B cell (primary cell): ENCODE results near the gene LAG3. TPM values are rescaled to one million over a fixed set of nuclear protein-coding genes. Genes with fewer than 3 reads are reported as not detected.

Experiments used
- ATAC-seq: fragments of 200-7000 bp; cut with Tn5 transposase; one replicate; pipeline ENCODE4 v1.10.0; 2021; ENCODE audit warnings: low read depth, mild to moderate bottlenecking, moderate number of reproducible peaks, moderate library complexity
- CTCF ChIA-PET: fragments of 350-600 bp; sonication (Branson Sonifier 250); formaldehyde crosslinking; loops from one replicate; lab custom pipeline; 2021; ENCODE audit warnings: antibody characterized with exemption, inconsistent platforms; lab: Charles Lee
- POLR2A ChIA-PET: fragments of 350-600 bp; sonication (Branson Sonifier 250); formaldehyde crosslinking; loops from one replicate; lab custom pipeline; 2021; ENCODE audit warnings: antibody characterized with exemption; lab: Charles Lee
- DNase-seq: peaks from one replicate; pipeline ENCODE4 v3.0.0; 2013
- H2AFZ ChIP-seq: 2 replicates; pipeline ENCODE4 v1.6.1; 2012; ENCODE audit warnings: mild to moderate bottlenecking, low read depth, low read length; ENCODE audit not compliant: insufficient read depth, poor library complexity, severe bottlenecking
- H3K27ac ChIP-seq, 2 donors: 1 replicate in 1 of 2; 2 replicates in 1 of 2; pipeline ENCODE4 v1.5.1; 2012 to 2013; ENCODE audit warnings: low read length in 2 of 2, mild to moderate bottlenecking in 2 of 2, moderate library complexity in 1 of 2
- H3K27me3 ChIP-seq, 4 experiments: fragments of 200-600 bp in 1 of 4; sonication (generic) in 1 of 4; replicated peaks in 1 of 4; 1 replicate in 2 of 4; 2 replicates in 2 of 4; pipeline versions ENCODE4 v1.6.1 to v1.7.0; 2013 to 2016; ENCODE audit warnings: low read length in 3 of 4, mild to moderate bottlenecking in 2 of 4, mixed read lengths in 1 of 4, moderate library complexity in 1 of 4; ENCODE audit not compliant: insufficient read depth in 4 of 4, control insufficient read depth in 3 of 4; ENCODE audit errors: control extremely low read depth in 1 of 4
- H3K36me3 ChIP-seq, 2 experiments: replicated peaks in 1 of 2; 1 replicate in 1 of 2; 2 replicates in 1 of 2; pipeline versions ENCODE4 v1.6.1 to v1.7.1; 2013; ENCODE audit warnings: low read length in 1 of 2; ENCODE audit not compliant: insufficient read depth in 2 of 2, control insufficient read depth in 1 of 2; ENCODE audit errors: control extremely low read depth in 1 of 2, extremely low read depth in 1 of 2
- H3K4me1 ChIP-seq, 2 donors: fragments of 200-600 bp in 1 of 2; sonication (generic) in 1 of 2; 1 replicate in 1 of 2; 2 replicates in 1 of 2; pipeline versions ENCODE4 v1.5.1 to v1.6.1; 2013 to 2017; ENCODE audit warnings: low read length in 2 of 2; ENCODE audit not compliant: control insufficient read depth in 2 of 2, insufficient read depth in 2 of 2
- H3K4me2 ChIP-seq: replicated peaks from 2 replicates; pipeline ENCODE3; 2012; ENCODE audit warnings: mild to moderate bottlenecking, low read depth, low read length; ENCODE audit not compliant: poor library complexity, severe bottlenecking
- H3K4me3 ChIP-seq, 5 experiments: fragments of 200-600 bp in 1 of 5; sonication (generic) in 1 of 5; 1 replicate in 3 of 5; 2 replicates in 2 of 5; pipeline versions ENCODE4 v1.5.1 to v1.7.0; 2011 to 2016; ENCODE audit warnings: low read length in 4 of 5, mild to moderate bottlenecking in 4 of 5, low read depth in 2 of 5, control low read depth in 1 of 5, moderate library complexity in 1 of 5; ENCODE audit not compliant: insufficient read depth in 1 of 5; ENCODE audit errors: control extremely low read depth in 1 of 5, extremely low read depth in 1 of 5
- H3K79me2 ChIP-seq: fragments of 200-600 bp; sonication (generic); one replicate; pipeline ENCODE4 v1.6.0; 2016; ENCODE audit warnings: low read length; ENCODE audit not compliant: control insufficient read depth, insufficient read depth
- H3K9ac ChIP-seq: fragments of 200-600 bp; sonication (generic); 2 replicates; pipeline ENCODE4 v1.6.1; 2017; ENCODE audit warnings: mild to moderate bottlenecking, low read length, moderate library complexity
- H3K9me3 ChIP-seq, 3 donors: one replicate each; pipeline versions ENCODE4 v1.6.1 to v1.7.1; 2013; ENCODE audit warnings: low read length in 2 of 3; ENCODE audit not compliant: control insufficient read depth in 2 of 3, insufficient read depth in 1 of 3; ENCODE audit errors: control extremely low read depth in 1 of 3
- H4K20me1 ChIP-seq: 2 replicates; pipeline ENCODE4 v1.6.0; 2012; ENCODE audit warnings: mild to moderate bottlenecking, low read length; ENCODE audit not compliant: insufficient read depth, control insufficient read depth, poor library complexity, severe bottlenecking
- H3K27ac Mint-ChIP-seq: one replicate; pipeline ENCODE4 v1.8.0; 2021; ENCODE audit warnings: mixed read lengths
- H3K27me3 Mint-ChIP-seq: one replicate; pipeline ENCODE4 v1.8.0; 2021; ENCODE audit warnings: mixed read lengths
- H3K4me1 Mint-ChIP-seq: one replicate; pipeline ENCODE4 v1.8.0; 2021; ENCODE audit warnings: mixed read lengths
- H3K4me3 Mint-ChIP-seq: one replicate; pipeline ENCODE4 v1.8.0; 2021; ENCODE audit warnings: mixed read lengths
- H3K9me3 Mint-ChIP-seq: one replicate; pipeline ENCODE4 v1.8.0; 2022; ENCODE audit warnings: mixed read lengths; ENCODE audit not compliant: insufficient read depth
- CTCF ChIP-seq: fragments of 200-600 bp; IDR thresholded peaks from one replicate; pipeline ENCODE4 v1.8.0; 2022; ENCODE audit warnings: antibody characterized with exemption, mild to moderate bottlenecking
- EZH2 ChIP-seq: IDR thresholded peaks from 2 replicates; pipeline ENCODE4 v1.6.1; 2012; ENCODE audit warnings: borderline replicate concordance, low read depth, mild to moderate bottlenecking, moderate library complexity, low read length; ENCODE audit not compliant: insufficient read depth, poor library complexity, severe bottlenecking
- WGBS: methylation state at CpG from one replicate; pipeline ENCODE4 v1.1.5; 2013; ENCODE audit warnings: missing lambda C conversion rate; ENCODE audit not compliant: insufficient coverage; 5-methylcytosine and 5-hydroxymethylcytosine counted together
- intact Hi-C: fragments of 100-400 bp; cut with micrococcal nuclease; formaldehyde crosslinking; loops from one replicate; pipeline ENCODE4 v1.10.0; 2022
- polyA plus RNA-seq: library from polyadenylated mRNA; depleted of rRNA; stranded (reverse); fragments of >200 nt; gene quantifications from 2 replicates; pipeline ENCODE4 v1.2.3, GENCODE V29; 2012
- total RNA-seq, 2 donors: library from RNA; stranded (reverse); fragments of 120-200 nt in 1 of 2; gene quantifications; 1 replicate in 1 of 2; 2 replicates in 1 of 2; pipeline versions ENCODE4 v1.2.3 to v1.2.4, GENCODE V29; 2013 to 2022

The LAG3 gene
- total and polyA plus RNA-seq, 2 donors (not counting 1 experiment from before 2014, with no cell fraction given): not detected

- CTCF ChIA-PET: interaction anchor here (0.8 to 7.8 kb wide), 3 partner anchors 15 to 45 kb away, joined by 3 to 109 read pairs (median 6); partner anchors contain the start of gene MLF2
- POLR2A ChIA-PET: interaction anchor here (0.6 kb wide), 2 partner anchors 21 to 76 kb away, joined by 4 to 7 read pairs; no protein-coding TSS in a partner anchor
- H3K4me1 Mint-ChIP-seq: peaks cover 9% of the 10 kb centered on the region
These were observed 9.8 kb downstream of the LAG3 start for GRCh38 chr12:6782119-6782518.

More at GRCh38 chr12:6782119-6782518, 9.8 kb downstream of the LAG3 start:
- Histone ChIP-seq H3K79me2 (no peaks in the 10 kb centered on the region), H3K27me3 (peaks cover 0 to 13% (median 6%) of the 10 kb centered on the region in 4 experiments), H3K4me1 (peaks cover 7 to 14% of the 10 kb centered on the region in 2 donors), H3K9me3 (no peaks in the 10 kb centered on the region), H3K9ac (no peak overlapping the region), H3K4me2 (no peak overlapping the region), H3K36me3 (no peaks in the 10 kb centered on the region), H3K4me3 (no peak overlapping the region), H3K27ac (no peak overlapping the region), H2AFZ (no peak overlapping the region), H4K20me1 (no peaks in the 10 kb centered on the region)
- 81% methylated on average over 3 of the region's 6 CpGs for WGBS
- DNase-seq (no peak), ATAC-seq (no peak)
- peaks cover 13% of the 10 kb centered on the region for H3K27me3 Mint-ChIP-seq
- no peaks in the 10 kb centered on the region for H3K9me3 Mint-ChIP-seq
- no peak for TF ChIP-seq EZH2
- no peak for TF ChIP-seq CTCF
- H3K27ac Mint-ChIP-seq: no peak overlapping the region
- intact Hi-C loops: no loop called here
- H3K4me3 Mint-ChIP-seq: no peak overlapping the region
